Endothelial cell of coronary artery (primary cell): Measurements from ENCODE around the gene TAAR8. TPM values are rescaled to one million over a fixed set of nuclear protein-coding genes. Genes with fewer than 3 reads are reported as not detected.

Experiments used
- total RNA-seq: library from RNA; depleted of rRNA; stranded (reverse); fragments of >200 nt; gene quantifications from 2 replicates; pipeline ENCODE4 v1.2.3, GENCODE V29; 2014

The TAAR8 gene, protein sequence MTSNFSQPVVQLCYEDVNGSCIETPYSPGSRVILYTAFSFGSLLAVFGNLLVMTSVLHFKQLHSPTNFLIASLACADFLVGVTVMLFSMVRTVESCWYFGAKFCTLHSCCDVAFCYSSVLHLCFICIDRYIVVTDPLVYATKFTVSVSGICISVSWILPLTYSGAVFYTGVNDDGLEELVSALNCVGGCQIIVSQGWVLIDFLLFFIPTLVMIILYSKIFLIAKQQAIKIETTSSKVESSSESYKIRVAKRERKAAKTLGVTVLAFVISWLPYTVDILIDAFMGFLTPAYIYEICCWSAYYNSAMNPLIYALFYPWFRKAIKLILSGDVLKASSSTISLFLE
- total RNA-seq = not detected in 2 replicates

DNA sequence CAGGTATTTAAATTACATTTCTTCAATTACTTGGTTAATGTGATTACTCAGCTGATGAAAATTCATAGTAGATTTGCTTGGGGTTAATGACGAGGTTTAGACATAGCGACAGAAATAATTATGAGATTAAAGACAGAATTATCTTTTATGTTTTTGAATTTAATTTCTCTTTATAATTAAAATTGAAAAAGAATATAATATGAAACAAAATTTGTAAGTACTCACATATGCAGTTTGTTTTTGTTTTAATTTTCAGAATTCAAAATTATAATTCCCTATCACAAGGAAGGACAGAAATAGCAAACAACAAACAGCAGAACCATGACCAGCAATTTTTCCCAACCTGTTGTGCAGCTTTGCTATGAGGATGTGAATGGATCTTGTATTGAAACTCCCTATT lies at the start of gene TAAR8:
Gene TAAR8, plus strand, starts transcription at position 301 of the 400 bp plus-strand sequence. Its CDS starts 21 bp downstream, at position 322.

DNA sequence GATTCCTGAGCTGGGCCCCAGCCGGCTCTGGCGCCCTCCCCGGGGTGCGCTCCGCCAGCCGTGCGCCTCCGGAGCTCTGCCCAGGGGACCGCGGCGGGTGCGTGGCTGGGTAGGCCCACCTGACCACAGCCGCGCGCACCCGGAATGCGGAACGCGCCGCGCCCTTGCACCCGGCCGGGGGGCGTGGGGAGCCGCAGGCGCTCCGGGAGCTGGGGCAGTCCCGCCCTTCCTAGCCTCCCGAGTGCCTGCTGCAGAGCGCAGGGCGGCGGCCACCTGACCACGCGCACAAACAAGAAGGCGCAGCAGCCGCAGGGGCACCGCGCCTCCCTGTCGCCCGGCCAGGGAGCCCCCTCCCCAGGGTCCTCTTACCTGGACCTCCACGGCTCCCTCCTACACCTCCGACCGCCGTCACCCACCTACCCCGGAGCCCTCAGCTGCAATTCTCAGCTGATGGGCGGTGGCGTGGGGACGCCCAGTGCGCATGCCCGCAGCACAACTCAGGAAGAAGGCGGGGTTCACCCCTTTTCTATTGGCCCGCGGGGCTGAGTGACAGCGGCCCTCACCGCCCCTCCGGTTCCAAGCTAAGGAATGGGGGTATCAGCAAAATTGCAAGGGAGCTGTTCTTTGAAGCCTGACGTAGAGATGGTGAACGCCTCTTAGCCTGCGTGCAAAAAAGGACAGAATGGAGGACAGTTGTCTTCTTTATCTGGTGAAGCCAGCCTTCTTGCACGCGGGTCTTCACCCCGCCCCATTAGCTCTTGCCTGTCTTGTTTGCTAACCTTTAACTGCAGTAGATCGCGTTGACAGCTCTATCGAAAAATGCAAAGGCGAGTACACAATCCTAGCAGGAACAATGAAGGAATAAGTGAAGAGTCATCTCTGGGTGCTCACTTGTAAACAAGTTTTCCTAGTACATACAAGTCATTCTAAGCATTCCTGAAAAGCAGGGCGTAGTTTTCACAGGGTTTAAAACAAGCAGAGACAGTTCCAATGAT lies 39.5 kb upstream of the TAAR8 start, which contains the start of gene STX7:
Gene STX7, minus strand, starts transcription at position 479 of the 995 bp plus-strand sequence. CDS start 9,586 bp downstream, outside the sequence.

DNA sequence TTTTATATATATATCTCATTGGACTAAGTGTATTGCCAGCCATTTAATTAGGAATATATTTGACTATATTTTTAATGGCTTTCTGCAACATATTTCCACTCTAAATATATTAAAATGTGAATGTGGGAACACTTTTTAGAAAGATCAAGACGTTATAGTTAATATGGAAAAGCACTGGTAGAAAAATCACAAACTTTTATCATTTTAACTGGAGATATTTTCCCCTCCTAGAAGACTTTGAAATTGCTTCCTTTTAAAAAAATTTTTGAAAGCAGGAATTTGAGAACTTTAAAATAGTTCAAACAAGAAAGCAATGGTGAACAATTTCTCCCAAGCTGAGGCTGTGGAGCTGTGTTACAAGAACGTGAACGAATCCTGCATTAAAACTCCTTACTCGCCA lies 14.5 kb upstream of the TAAR8 start, which contains the start of gene TAAR9:
Gene TAAR9, plus strand, starts transcription at position 301 of the 400 bp plus-strand sequence. Its CDS starts 13 bp downstream, at position 314.

DNA sequence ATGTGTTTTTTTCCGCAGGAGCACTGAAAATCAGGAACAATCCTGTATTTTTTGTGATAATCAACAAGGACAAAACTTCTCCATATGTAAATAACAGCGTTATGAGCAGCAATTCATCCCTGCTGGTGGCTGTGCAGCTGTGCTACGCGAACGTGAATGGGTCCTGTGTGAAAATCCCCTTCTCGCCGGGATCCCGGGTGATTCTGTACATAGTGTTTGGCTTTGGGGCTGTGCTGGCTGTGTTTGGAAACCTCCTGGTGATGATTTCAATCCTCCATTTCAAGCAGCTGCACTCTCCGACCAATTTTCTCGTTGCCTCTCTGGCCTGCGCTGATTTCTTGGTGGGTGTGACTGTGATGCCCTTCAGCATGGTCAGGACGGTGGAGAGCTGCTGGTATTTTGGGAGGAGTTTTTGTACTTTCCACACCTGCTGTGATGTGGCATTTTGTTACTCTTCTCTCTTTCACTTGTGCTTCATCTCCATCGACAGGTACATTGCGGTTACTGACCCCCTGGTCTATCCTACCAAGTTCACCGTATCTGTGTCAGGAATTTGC lies 17.8 kb downstream of the TAAR8 start, which contains the start of gene TAAR6:
Gene TAAR6, plus strand, starts transcription at position 102 of the 557 bp plus-strand sequence. Its CDS starts 0 bp downstream, at position 102.

DNA sequence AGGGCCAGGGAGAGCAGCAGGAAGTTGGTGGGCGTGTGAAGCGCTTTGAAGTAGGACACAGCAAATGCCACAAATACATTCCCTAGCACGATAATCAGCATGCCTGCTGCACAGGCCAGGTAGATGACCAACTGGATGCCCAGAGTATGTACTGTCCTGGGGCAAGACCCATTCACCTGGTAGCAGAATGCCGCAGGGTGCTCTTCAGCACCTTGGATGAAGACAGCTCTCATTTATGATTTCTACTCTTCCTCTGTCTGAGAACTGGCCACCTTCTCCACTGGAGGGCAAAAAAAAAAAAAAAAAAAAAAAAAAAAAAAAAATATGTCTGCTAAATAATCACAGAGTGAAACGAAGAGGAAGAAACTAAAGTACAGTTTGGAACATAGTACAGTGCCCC lies 37.0 kb downstream of the TAAR8 start, which contains the start of gene TAAR5:
Gene TAAR5, minus strand, starts transcription at position 288 of the 400 bp plus-strand sequence. Its CDS starts 55 bp downstream, at position 233.

Other genes with a start within 250 kb of the TAAR8 start
- gene MOXD1, start 151.2 kb upstream of the TAAR8 start, total RNA-seq = 0.09 TPM in 1 of 2 replicates, not detected in the other
- 29.4 and 36.1 TPM in 2 replicates for gene STX7, start 39.6 kb upstream of the TAAR8 start, total RNA-seq
- gene TAAR9, start 14.4 kb upstream of the TAAR8 start, total RNA-seq = not detected in 2 replicates
- not detected in 2 replicates for gene TAAR6, start 17.6 kb downstream of the TAAR8 start, total RNA-seq
- not detected in 2 replicates for gene TAAR5, start 37.1 kb downstream of the TAAR8 start, total RNA-seq
- gene TAAR2, start 71.6 kb downstream of the TAAR8 start, total RNA-seq = not detected in 2 replicates
- gene TAAR1, start 106.5 kb downstream of the TAAR8 start, total RNA-seq = not detected in 2 replicates
- under 0.01 TPM in 1 of 2 replicates, not detected in the other for gene VNN1, start 161.4 kb downstream of the TAAR8 start, total RNA-seq
- not detected in 2 replicates for gene VNN2, start 205.2 kb downstream of the TAAR8 start, total RNA-seq
- gene SLC18B1, start 246.0 kb downstream of the TAAR8 start, total RNA-seq = 6.1 and 10.1 TPM in 2 replicates